GM12878 (cell line): ENCODE data around the gene MRPS25. TPM values are rescaled to one million over a fixed set of nuclear protein-coding genes. Genes with fewer than 3 reads are reported as not detected.

Experiments used
- CHD1 ChIP-seq: IDR thresholded peaks from 2 replicates; pipeline ENCODE4 v1.6.1; 2012; ENCODE audit warnings: low read depth, low read length, improper control_type of control experiment
- CHD2 ChIP-seq: IDR thresholded peaks from 2 replicates; pipeline ENCODE4 v1.6.1; 2011; ENCODE audit warnings: low read depth, low read length, improper control_type of control experiment, borderline replicate concordance
- CHD4 ChIP-seq: fragments of 200-600 bp; sonication (generic); IDR thresholded peaks from 2 replicates; pipeline ENCODE4 v1.6.1; 2016; ENCODE audit warnings: mild to moderate bottlenecking
- ESRRA ChIP-seq: IDR thresholded peaks from 2 replicates; pipeline ENCODE4 v1.6.1; 2012; ENCODE audit warnings: mild to moderate bottlenecking, low read length, improper control_type of control experiment
- GATAD2B ChIP-seq: fragments of 450-650 bp; conservative IDR thresholded peaks from 2 replicates; pipeline ENCODE4 v1.6.1; 2017; ENCODE audit warnings: low read depth, mild to moderate bottlenecking, moderate library complexity
- KDM1A ChIP-seq: fragments of 200-600 bp; sonication (generic); IDR thresholded peaks from 2 replicates; pipeline ENCODE4 v1.6.1; 2016; ENCODE audit warnings: borderline replicate concordance
- LARP7 ChIP-seq: fragments of 450-650 bp; IDR thresholded peaks from 2 replicates; pipeline ENCODE4 v1.6.1; 2017; ENCODE audit warnings: mild to moderate bottlenecking
- NFIC ChIP-seq: IDR thresholded peaks from 2 replicates; pipeline ENCODE4 v1.6.1; 2012; ENCODE audit warnings: low read depth, mild to moderate bottlenecking, inconsistent platforms, low read length, moderate library complexity
- PAX5 ChIP-seq: IDR thresholded peaks from 2 replicates; pipeline ENCODE4 v1.6.1; 2011; ENCODE audit warnings: low read depth, low read length, borderline replicate concordance
- PKNOX1 ChIP-seq: fragments of 450-650 bp; IDR thresholded peaks from 2 replicates; pipeline ENCODE4 v1.6.1; 2016; ENCODE audit warnings: mild to moderate bottlenecking
- POLR2AphosphoS2 ChIP-seq: IDR thresholded peaks from 2 replicates; pipeline ENCODE4 v1.6.1; 2011; ENCODE audit warnings: low read depth, mild to moderate bottlenecking, low read length, improper control_type of control experiment, moderate library complexity
- RBBP5 ChIP-seq: fragments of 200-600 bp; sonication (generic); conservative IDR thresholded peaks from 2 replicates; pipeline ENCODE4 v1.6.1; 2016
- SMARCA5 ChIP-seq: fragments of 450-650 bp; IDR thresholded peaks from 2 replicates; pipeline ENCODE4 v1.6.1; 2017; ENCODE audit warnings: mild to moderate bottlenecking
- SPI1 ChIP-seq: IDR thresholded peaks from 2 replicates; pipeline ENCODE4 v1.6.1; 2011; ENCODE audit warnings: low read depth, mild to moderate bottlenecking, low read length, moderate library complexity, borderline replicate concordance; ENCODE audit not compliant: insufficient read depth
- STAT3 ChIP-seq: IDR thresholded peaks from 2 replicates; pipeline ENCODE4 v1.6.1; 2011; ENCODE audit warnings: low read depth, low read length, improper control_type of control experiment
- TARDBP ChIP-seq: IDR thresholded peaks from 2 replicates; pipeline ENCODE4 v1.6.1; 2016; ENCODE audit warnings: borderline replicate concordance
- TCF12 ChIP-seq: IDR thresholded peaks from 2 replicates; pipeline ENCODE4 v1.6.1; 2011; ENCODE audit warnings: low read depth, mild to moderate bottlenecking, low read length
- USF1 ChIP-seq: IDR thresholded peaks from 2 replicates; pipeline ENCODE4 v1.6.1; 2011; ENCODE audit warnings: borderline replicate concordance, low read depth, mild to moderate bottlenecking, moderate library complexity, mixed read lengths, low read length; ENCODE audit not compliant: insufficient read depth; ENCODE audit errors: extremely low read length
- ZNF592 ChIP-seq: fragments of 450-650 bp; IDR thresholded peaks from 2 replicates; pipeline ENCODE4 v1.6.1; 2017; ENCODE audit warnings: mild to moderate bottlenecking, moderate library complexity
- polyA plus RNA-seq, 11 experiments: library from polyadenylated mRNA; depleted of rRNA in 4 of 11; unstranded in 6 of 11; stranded (reverse) in 5 of 11; fragments of >200 nt; fragmentation: Nextera tagmentation in 4 of 11; fragmentation: Illumina TruSeq in 1 of 11; extraction: Ambion mirVana in 4 of 11; extraction: Trizol in 1 of 11; gene quantifications; 1 replicate in 1 of 11; 2 replicates in 10 of 11; pipeline versions ENCODE4 v1.2.1 to v1.2.3, GENCODE V29; 2011 to 2016; ENCODE audit warnings: inconsistent platforms in 2 of 11, missing spikeins in 2 of 11, low read depth in 1 of 11
- total RNA-seq, 4 experiments: library from RNA; depleted of rRNA in 3 of 4; stranded (reverse); fragments of >200 nt in 3 of 4; fragmentation: Illumina TruSeq in 1 of 4; extraction: Trizol in 1 of 4; gene quantifications; 2 replicates each; pipeline versions ENCODE4 v1.2.1 to v1.2.3, GENCODE V29; 2013 to 2021
- TF ChIP-seq, protein P1 (sequence below): IDR thresholded peaks from 2 replicates; pipeline ENCODE4 v1.6.1; 2012; ENCODE audit warnings: low read depth, low read length, improper control_type of control experiment
- TF ChIP-seq, protein P2 (sequence below): IDR thresholded peaks from 2 replicates; pipeline ENCODE4 v1.6.1; 2011; ENCODE audit warnings: borderline replicate concordance, low read depth, mild to moderate bottlenecking, moderate library complexity, low read length; ENCODE audit not compliant: insufficient read depth, poor library complexity, severe bottlenecking

Gene MRPS25
- total and polyA plus RNA-seq, 10 of the 15 experiments (the other 5 are each of a cell fraction or from before 2014, with no cell fraction given) = 17.0 to 114 (median 62.2) TPM

- peak; percentile 98 for TF ChIP-seq POLR2AphosphoS2
- no peak for TF ChIP-seq KDM1A
- TF ChIP-seq LARP7 = peak; percentile 74
- TF ChIP-seq ESRRA = peak; percentile 62; the same call in 1 of the 2 replicates
- TF ChIP-seq ZNF592 = no peak
- no peak for TF ChIP-seq SPI1
- TF ChIP-seq NFIC = 0 out of 2 replicates have a peak, but pooled peaks have one; percentile 31
- TF ChIP-seq STAT3 = 0 out of 2 replicates have a peak, but pooled peaks have one; percentile 30
- TF ChIP-seq RBBP5 = peak; percentile 86; the same call in 1 of the 2 replicates
- no peak for TF ChIP-seq CHD4
- peak; percentile 73; the same call in 1 of the 2 replicates for TF ChIP-seq TCF12
- no peak for TF ChIP-seq USF1
- 0 out of 2 replicates have a peak, but pooled peaks have one; percentile 8 for TF ChIP-seq SMARCA5
- TF ChIP-seq CHD2 = peak; percentile 84
- TF ChIP-seq PKNOX1 = peak; percentile 96
- no peak for TF ChIP-seq CHD1
- TF ChIP-seq, protein P1, sequence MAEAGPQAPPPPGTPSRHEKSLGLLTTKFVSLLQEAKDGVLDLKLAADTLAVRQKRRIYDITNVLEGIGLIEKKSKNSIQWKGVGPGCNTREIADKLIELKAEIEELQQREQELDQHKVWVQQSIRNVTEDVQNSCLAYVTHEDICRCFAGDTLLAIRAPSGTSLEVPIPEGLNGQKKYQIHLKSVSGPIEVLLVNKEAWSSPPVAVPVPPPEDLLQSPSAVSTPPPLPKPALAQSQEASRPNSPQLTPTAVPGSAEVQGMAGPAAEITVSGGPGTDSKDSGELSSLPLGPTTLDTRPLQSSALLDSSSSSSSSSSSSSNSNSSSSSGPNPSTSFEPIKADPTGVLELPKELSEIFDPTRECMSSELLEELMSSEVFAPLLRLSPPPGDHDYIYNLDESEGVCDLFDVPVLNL = peak; percentile 92
- peak; percentile 86 for TF ChIP-seq TARDBP
- peak; percentile 84 for TF ChIP-seq GATAD2B
- TF ChIP-seq PAX5 = peak; percentile 51; the same call in 1 of the 2 replicates
- TF ChIP-seq, protein P2, sequence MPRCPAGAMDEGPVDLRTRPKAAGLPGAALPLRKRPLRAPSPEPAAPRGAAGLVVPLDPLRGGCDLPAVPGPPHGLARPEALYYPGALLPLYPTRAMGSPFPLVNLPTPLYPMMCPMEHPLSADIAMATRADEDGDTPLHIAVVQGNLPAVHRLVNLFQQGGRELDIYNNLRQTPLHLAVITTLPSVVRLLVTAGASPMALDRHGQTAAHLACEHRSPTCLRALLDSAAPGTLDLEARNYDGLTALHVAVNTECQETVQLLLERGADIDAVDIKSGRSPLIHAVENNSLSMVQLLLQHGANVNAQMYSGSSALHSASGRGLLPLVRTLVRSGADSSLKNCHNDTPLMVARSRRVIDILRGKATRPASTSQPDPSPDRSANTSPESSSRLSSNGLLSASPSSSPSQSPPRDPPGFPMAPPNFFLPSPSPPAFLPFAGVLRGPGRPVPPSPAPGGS = peak; percentile 62
These were observed 33.6 kb upstream of the MRPS25 start, which contains the start of gene RBSN (continued) for GRCh38 chr3:15098503-15099363.
